Activated CD8-positive, alpha-beta T cell treated with anti-CD3 and anti-CD28 coated beads for 36 hours (primary cell): ENCODE results near the gene DEFB113. TPM values are rescaled to one million over a fixed set of nuclear protein-coding genes. Genes with fewer than 3 reads are reported as not detected.

ENCODE experiments used
- ATAC-seq: fragments of 200-7000 bp; cut with Tn5 transposase; one replicate; pipeline ENCODE4 v1.10.0; 2021; ENCODE audit warnings: mild to moderate bottlenecking, moderate library complexity
- CTCF ChIA-PET: fragments of 350-600 bp; sonication (Branson Sonifier 250); formaldehyde crosslinking; loops from one replicate; lab custom pipeline; 2021; ENCODE audit warnings: antibody characterized with exemption; lab: Charles Lee
- POLR2A ChIA-PET: fragments of 350-600 bp; sonication (Branson Sonifier 250); formaldehyde crosslinking; loops from one replicate; lab custom pipeline; 2021; ENCODE audit warnings: antibody characterized with exemption; lab: Charles Lee
- DNase-seq: peaks from one replicate; pipeline ENCODE4 v3.0.0-alpha.2; 2020
- H3K27ac Mint-ChIP-seq: one replicate; pipeline ENCODE4 v1.8.0; 2021; ENCODE audit warnings: mild to moderate bottlenecking, mixed read lengths
- H3K27me3 Mint-ChIP-seq: one replicate; pipeline ENCODE4 v1.8.0; 2021; ENCODE audit warnings: mixed read lengths
- H3K36me3 Mint-ChIP-seq: one replicate; pipeline ENCODE4 v1.8.0; 2021; ENCODE audit warnings: low read depth, mixed read lengths
- H3K4me1 Mint-ChIP-seq: one replicate; pipeline ENCODE4 v1.8.0; 2021; ENCODE audit warnings: low read depth, mixed read lengths
- H3K4me3 Mint-ChIP-seq: one replicate; pipeline ENCODE4 v1.8.0; 2021; ENCODE audit warnings: mild to moderate bottlenecking, moderate library complexity, mixed read lengths
- H3K9me3 Mint-ChIP-seq: one replicate; pipeline ENCODE4 v1.8.0; 2021; ENCODE audit warnings: mixed read lengths
- intact Hi-C: fragments of 100-400 bp; cut with micrococcal nuclease; formaldehyde crosslinking; loops from one replicate; pipeline ENCODE4 v1.10.0; 2022
- total RNA-seq, 2 experiments: library from RNA; stranded (reverse); gene quantifications; one replicate each; pipeline ENCODE4 v1.2.3, GENCODE V29; 2021
- TF ChIP-seq, protein P1 (sequence below): fragments of 200-600 bp; IDR thresholded peaks from one replicate; pipeline ENCODE4 v1.8.0; 2022; ENCODE audit warnings: antibody characterized with exemption, mild to moderate bottlenecking

Gene DEFB113
- total RNA-seq, 2 experiments from 2014 or later: not detected

DNA sequence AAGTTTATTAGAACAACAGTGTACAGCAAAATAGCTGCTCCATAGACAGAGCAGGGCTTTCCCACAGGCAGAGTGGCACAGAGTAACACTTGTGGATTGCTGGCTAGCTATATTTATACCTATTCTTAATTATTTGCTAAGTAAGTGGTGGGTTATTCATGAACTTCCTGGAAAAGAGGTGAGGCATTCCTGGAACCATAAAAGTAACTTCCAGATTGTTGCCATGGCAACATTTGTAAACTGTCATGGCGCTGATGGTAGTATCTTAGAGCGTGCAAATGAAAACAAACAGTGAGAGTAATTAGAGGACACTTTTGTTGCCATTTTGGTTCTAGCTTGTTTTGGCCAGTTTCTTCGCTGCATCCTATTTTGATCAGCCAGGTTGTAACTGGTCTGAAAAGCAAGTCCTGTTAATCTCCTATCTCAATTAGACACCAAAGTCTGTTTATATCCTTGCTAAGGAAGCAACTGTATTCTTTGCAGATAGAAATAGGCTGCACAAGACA lies 29.4 kb downstream of the DEFB113 start:
- ChIA-PET CTCF (no interaction called here), POLR2A (no interaction called here)
- no peaks in the 10 kb centered on the region for H3K4me1 Mint-ChIP-seq
- intact Hi-C loops: no loop called here
- H3K27me3 Mint-ChIP-seq: no peaks in the 10 kb centered on the region
- no peak overlapping the region for H3K4me3 Mint-ChIP-seq
- no peaks in the 10 kb centered on the region for H3K36me3 Mint-ChIP-seq
- peaks cover 6% of the 10 kb centered on the region for H3K9me3 Mint-ChIP-seq
- H3K27ac Mint-ChIP-seq: no peak overlapping the region
- no peak for DNase-seq
- TF ChIP-seq, protein P1, sequence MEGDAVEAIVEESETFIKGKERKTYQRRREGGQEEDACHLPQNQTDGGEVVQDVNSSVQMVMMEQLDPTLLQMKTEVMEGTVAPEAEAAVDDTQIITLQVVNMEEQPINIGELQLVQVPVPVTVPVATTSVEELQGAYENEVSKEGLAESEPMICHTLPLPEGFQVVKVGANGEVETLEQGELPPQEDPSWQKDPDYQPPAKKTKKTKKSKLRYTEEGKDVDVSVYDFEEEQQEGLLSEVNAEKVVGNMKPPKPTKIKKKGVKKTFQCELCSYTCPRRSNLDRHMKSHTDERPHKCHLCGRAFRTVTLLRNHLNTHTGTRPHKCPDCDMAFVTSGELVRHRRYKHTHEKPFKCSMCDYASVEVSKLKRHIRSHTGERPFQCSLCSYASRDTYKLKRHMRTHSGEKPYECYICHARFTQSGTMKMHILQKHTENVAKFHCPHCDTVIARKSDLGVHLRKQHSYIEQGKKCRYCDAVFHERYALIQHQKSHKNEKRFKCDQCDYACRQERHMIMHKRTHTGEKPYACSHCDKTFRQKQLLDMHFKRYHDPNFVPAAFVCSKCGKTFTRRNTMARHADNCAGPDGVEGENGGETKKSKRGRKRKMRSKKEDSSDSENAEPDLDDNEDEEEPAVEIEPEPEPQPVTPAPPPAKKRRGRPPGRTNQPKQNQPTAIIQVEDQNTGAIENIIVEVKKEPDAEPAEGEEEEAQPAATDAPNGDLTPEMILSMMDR: no peak
- ATAC-seq: no peak

DNA sequence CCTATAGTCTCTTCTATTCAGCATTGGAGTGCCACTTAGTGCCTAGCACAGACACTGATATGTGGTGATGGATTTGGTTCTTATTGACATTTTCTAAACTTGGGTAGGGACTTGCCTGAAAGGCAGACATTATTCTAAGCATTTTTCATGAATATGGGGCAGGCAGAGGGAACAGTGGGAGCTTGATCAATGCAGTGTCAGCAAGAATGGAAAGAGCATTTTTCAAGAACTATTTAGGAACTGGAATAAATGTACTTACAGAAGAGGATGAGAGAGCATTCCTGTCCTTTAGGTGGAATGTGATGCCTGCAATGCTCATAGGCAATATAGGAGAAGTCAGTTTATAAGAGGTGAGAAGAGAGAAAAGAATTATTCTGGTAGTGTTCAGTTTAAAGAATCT lies 31.6 kb downstream of the DEFB113 start:
- Mint-ChIP-seq H3K4me1 (no peaks in the 10 kb centered on the region), H3K36me3 (no peaks in the 10 kb centered on the region), H3K4me3 (no peak overlapping the region), H3K27me3 (no peaks in the 10 kb centered on the region), H3K9me3 (no peaks in the 10 kb centered on the region), H3K27ac (no peak overlapping the region)
- ChIA-PET CTCF (no interaction called here), POLR2A (no interaction called here)
- intact Hi-C loops: no loop called here
- ATAC-seq (no peak), DNase-seq (no peak)
- TF ChIP-seq, protein P1: no peak

GRCh38 chr6:49937017-49937416 lies 32.4 kb downstream of the DEFB113 start:
- Mint-ChIP-seq H3K36me3 (no peaks in the 10 kb centered on the region), H3K4me1 (no peaks in the 10 kb centered on the region), H3K9me3 (no peaks in the 10 kb centered on the region), H3K4me3 (no peak overlapping the region), H3K27me3 (no peaks in the 10 kb centered on the region), H3K27ac (no peak overlapping the region)
- ATAC-seq (no peak), DNase-seq (no peak)
- intact Hi-C loops: no loop called here
- TF ChIP-seq, protein P1: no peak
- ChIA-PET POLR2A (no interaction called here), CTCF (no interaction called here)

DNA sequence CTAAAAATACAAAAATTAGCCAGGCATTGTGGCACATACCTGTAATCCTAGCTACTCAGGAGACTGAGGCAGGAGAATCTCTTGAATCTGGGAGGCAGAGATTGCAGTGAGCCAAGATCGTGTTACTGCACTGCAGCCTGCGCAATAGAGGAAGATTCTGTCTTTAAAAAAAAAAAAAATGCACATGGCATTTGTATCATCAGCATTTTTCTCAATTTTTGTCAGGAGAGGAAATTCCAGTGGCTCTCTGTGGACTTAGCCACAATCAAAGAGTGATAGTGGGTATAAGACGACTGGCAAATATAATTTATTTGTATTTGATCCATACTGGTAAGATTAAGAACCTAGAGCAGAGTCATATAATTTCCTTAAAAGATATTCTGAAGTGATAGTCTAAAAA lies 34.0 kb downstream of the DEFB113 start:
- ATAC-seq: no peak
- POLR2A ChIA-PET: no interaction called here
- DNase-seq: no peak
- Mint-ChIP-seq H3K27ac (no peak overlapping the region), H3K27me3 (no peaks in the 10 kb centered on the region), H3K4me1 (no peaks in the 10 kb centered on the region), H3K4me3 (no peak overlapping the region), H3K36me3 (no peaks in the 10 kb centered on the region), H3K9me3 (no peaks in the 10 kb centered on the region)
- TF ChIP-seq, protein P1: no peak
- intact Hi-C loops: no loop called here
- CTCF ChIA-PET: no interaction called here

DNA sequence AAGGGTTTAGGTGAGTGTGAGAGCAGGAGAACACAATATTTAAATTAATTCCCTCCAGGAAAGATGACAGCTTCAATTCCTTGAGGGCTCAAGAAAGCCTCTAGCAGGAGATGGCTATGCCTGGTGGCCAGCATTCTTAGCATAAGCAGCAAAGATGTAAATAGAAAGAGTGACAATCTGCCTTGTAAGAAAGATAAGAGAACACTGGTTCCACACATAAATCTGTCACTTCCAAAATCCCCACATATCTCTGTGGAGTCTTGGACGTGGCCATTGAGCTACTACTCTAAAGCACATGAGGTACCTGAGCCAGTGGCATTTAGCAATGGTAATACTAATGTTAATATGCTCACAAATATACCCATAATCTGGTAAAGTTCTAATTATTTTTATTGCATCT lies 34.7 kb downstream of the DEFB113 start:
- Mint-ChIP-seq H3K36me3 (no peaks in the 10 kb centered on the region), H3K27me3 (no peaks in the 10 kb centered on the region), H3K4me1 (no peaks in the 10 kb centered on the region), H3K9me3 (no peaks in the 10 kb centered on the region), H3K4me3 (no peak overlapping the region), H3K27ac (no peak overlapping the region)
- intact Hi-C loops: no loop called here
- DNase-seq (no peak), ATAC-seq (no peak)
- CTCF ChIA-PET: no interaction called here
- POLR2A ChIA-PET: no interaction called here
- TF ChIP-seq, protein P1: no peak
